Sigmoid colon (tissue), 7 donors: ENCODE measurements around the gene ENPP7. TPM values are rescaled to one million over a fixed set of nuclear protein-coding genes. Genes with fewer than 3 reads are reported as not detected.

Experiments
- DNase-seq: peaks from one replicate; pipeline ENCODE4 v3.0.0-alpha.2; 2019
- H3K27ac ChIP-seq, 4 donors: fragments of 200-600 bp; sonication (generic); one replicate each; pipeline ENCODE4 v1.5.1; 2016 to 2019; ENCODE audit warnings: mild to moderate bottlenecking in 1 of 4
- H3K27me3 ChIP-seq, 3 donors: fragments of 200-600 bp; sonication (generic); one replicate each; pipeline ENCODE4 v1.5.1; 2019; ENCODE audit warnings: mild to moderate bottlenecking in 1 of 3
- H3K36me3 ChIP-seq, 4 donors: fragments of 200-600 bp; sonication (generic); one replicate each; pipeline ENCODE4 v1.5.1; 2016 to 2019
- H3K4me1 ChIP-seq, 4 donors: fragments of 200-600 bp; sonication (generic); one replicate each; pipeline ENCODE4 v1.5.1; 2017 to 2019
- H3K4me3 ChIP-seq, 4 donors: fragments of 200-600 bp; sonication (generic); one replicate each; pipeline ENCODE4 v1.5.1; 2017 to 2019; ENCODE audit warnings: mild to moderate bottlenecking in 2 of 4, moderate library complexity in 1 of 4
- H3K9me3 ChIP-seq, 4 donors: fragments of 200-600 bp in 3 of 4; sonication (generic) in 3 of 4; one replicate each; pipeline versions ENCODE4 v1.5.1 to v1.6.1; 2013 to 2019
- EP300 ChIP-seq, 4 donors: sonication (generic); formaldehyde crosslinking; IDR thresholded peaks; one replicate each; pipeline ENCODE4 v1.6.1; 2017; ENCODE audit warnings: antibody characterized with exemption in 4 of 4
- POLR2A ChIP-seq, 2 donors: fragments of 450-650 bp; IDR thresholded peaks; one replicate each; pipeline ENCODE4 v1.6.1; 2016; ENCODE audit warnings: antibody characterized with exemption in 2 of 2, mild to moderate bottlenecking in 2 of 2, moderate library complexity in 2 of 2
- POLR2AphosphoS5 ChIP-seq, 4 donors: sonication (generic); formaldehyde crosslinking; IDR thresholded peaks; one replicate each; pipeline ENCODE4 v1.6.1; 2017; ENCODE audit warnings: antibody characterized with exemption in 4 of 4
- WGBS, 2 donors: extraction: QIAGEN DNeasy Blood & Tissue Kit; methylation state at CpG; one replicate each; pipeline ENCODE4 v1.1.7; 2013; 5-methylcytosine and 5-hydroxymethylcytosine counted together
- intact Hi-C: fragments of 100-400 bp; cut with DNase I; formaldehyde crosslinking; loops from one replicate; pipeline ENCODE4 v1.15.1; 2023
- polyA plus RNA-seq, 3 donors: library from polyadenylated mRNA; stranded (reverse); fragments of 200-250 nt; gene quantifications; one replicate each; pipeline ENCODE4 v1.2.3, GENCODE V29; 2013
- small RNA-seq, 3 donors: library from RNA; depleted of rRNA; stranded (forward); fragments of <200 nt; gene quantifications; one replicate each; pipeline ENCODE3, GENCODE V24; 2016
- total RNA-seq, 4 donors: library from RNA; depleted of rRNA; stranded (reverse); fragments of >200 nt; gene quantifications; one replicate each; pipeline ENCODE4 v1.1.0, GENCODE V29; 2016
- TF ChIP-seq, protein P1 (sequence below), 4 experiments: fragments of 450-650 bp in 3 of 4; fragments of 200-600 bp in 1 of 4; IDR thresholded peaks; one replicate each; pipeline ENCODE4 v1.5.1; 2016 to 2019; ENCODE audit warnings: antibody characterized with exemption in 4 of 4, mild to moderate bottlenecking in 3 of 4, moderate library complexity in 2 of 4
- donor health status: healthy with polysubstance abuse.
- donor health status: Bipolar disorder and iron deficiency.
- donor health status: healthy.

Gene ENPP7
- total and polyA plus RNA-seq, 7 donors = not detected

DNA sequence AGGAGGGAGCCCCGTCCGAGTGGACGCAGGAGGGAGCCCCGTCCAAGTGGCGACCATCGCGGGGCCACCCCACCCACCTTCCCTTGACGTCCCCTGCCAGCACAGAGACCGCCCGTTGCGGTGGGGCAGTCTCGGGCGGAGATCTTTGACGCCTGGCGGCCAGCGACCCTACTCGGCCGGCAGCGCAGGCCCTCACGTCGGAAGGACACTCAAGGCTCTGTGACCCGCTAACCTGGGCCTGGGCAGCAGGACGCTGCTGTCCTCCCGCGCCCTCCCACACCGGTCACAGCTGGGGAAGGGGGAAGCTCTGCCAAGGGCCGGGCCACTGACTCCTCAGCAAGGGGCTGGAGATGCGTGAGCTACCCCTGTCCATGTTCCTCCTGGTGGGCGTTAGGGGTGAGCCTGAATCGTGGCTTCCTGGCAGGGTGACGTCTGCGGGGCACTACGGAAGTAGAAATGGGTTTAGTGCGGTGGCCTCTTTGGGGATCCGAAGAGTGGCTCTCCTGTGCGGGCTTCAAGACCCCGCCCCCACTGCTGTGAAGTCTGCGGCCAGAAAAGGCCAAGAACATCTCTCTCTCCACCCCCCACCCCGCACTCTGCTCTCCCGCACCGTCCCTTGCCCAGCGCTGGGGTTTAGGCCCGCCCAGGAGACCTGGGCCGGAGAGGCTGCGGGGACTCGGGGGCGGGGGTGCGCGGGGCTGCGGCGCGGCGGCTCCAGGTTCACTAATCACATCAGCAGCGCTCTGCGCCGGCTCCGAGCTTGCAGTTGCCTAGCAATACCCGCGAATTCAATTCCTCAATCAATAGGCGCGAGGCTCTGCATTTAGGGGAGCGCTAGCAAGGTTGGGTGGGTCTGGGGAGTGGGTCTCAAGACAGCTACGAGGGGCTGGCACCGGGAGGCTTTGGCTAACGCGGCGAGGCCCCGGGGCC, 60.3 kb downstream of the ENPP7 start:
- no peaks in the 10 kb centered on the region for H3K9me3 ChIP-seq

DNA sequence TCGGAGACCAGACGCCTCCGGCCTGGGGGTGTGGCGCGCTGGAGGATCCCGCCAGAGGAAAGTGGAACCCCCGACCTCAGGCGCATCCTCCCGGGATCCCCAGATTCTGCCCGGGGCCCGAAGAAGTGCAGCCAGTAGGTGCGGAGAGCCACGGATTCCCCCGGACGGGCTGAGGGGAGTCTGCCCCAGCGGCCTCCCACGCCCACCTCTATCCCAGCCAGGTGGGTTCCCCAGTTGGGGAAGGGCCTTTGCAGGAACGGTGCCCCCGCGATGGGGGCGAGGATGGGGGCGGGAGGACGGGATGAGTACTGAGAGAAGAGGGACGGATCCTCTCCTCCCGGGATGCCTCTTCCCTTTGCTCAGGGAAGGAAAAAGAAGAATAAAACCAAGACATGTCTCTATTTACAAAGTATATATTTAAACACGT, 61.0 kb downstream of the ENPP7 start:
- H3K4me3 ChIP-seq = no peak overlapping the region
- intact Hi-C loops = loop anchor here (2.0 to 5.0 kb wide), 2 partner anchors 13 to 126 kb away; partner anchors contain the start of gene CBX2
- TF ChIP-seq, protein P1, sequence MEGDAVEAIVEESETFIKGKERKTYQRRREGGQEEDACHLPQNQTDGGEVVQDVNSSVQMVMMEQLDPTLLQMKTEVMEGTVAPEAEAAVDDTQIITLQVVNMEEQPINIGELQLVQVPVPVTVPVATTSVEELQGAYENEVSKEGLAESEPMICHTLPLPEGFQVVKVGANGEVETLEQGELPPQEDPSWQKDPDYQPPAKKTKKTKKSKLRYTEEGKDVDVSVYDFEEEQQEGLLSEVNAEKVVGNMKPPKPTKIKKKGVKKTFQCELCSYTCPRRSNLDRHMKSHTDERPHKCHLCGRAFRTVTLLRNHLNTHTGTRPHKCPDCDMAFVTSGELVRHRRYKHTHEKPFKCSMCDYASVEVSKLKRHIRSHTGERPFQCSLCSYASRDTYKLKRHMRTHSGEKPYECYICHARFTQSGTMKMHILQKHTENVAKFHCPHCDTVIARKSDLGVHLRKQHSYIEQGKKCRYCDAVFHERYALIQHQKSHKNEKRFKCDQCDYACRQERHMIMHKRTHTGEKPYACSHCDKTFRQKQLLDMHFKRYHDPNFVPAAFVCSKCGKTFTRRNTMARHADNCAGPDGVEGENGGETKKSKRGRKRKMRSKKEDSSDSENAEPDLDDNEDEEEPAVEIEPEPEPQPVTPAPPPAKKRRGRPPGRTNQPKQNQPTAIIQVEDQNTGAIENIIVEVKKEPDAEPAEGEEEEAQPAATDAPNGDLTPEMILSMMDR (IDR thresholded peaks at IDR 0.05) = no peak
- TF ChIP-seq POLR2A (IDR thresholded peaks at IDR 0.05) (no peak), POLR2AphosphoS5 (IDR thresholded peaks at IDR 0.05) (no peak), EP300 (IDR thresholded peaks at IDR 0.05) (no peak)

More for the DNA sequence above, 60.3 kb downstream of the ENPP7 start:
- Histone ChIP-seq H3K27ac (no peak overlapping the region), H3K4me1 (peaks cover 0 to 58% (median 38%) of the 10 kb centered on the region in 4 donors), H3K36me3 (no peaks in the 10 kb centered on the region), H3K27me3 (peaks cover 54 to 91% (median 89%) of the 10 kb centered on the region in 3 donors), H3K4me3 (no peak overlapping the region)
- WGBS, 2 donors = 7 to 9% methylated on average over 68 of the region's 68 CpGs
- no peak for DNase-seq
- TF ChIP-seq, protein P1 (IDR thresholded peaks at IDR 0.05) = no peak
- TF ChIP-seq POLR2AphosphoS5 (IDR thresholded peaks at IDR 0.05) (no peak), POLR2A (IDR thresholded peaks at IDR 0.05) (no peak), EP300 (IDR thresholded peaks at IDR 0.05) (no peak)
- intact Hi-C loops = loop anchor here (5.0 kb wide), 1 partner anchor 126 kb away; no protein-coding TSS in a partner anchor

More for the DNA sequence above, 61.0 kb downstream of the ENPP7 start:
- Histone ChIP-seq H3K36me3 (no peaks in the 10 kb centered on the region), H3K9me3 (no peaks in the 10 kb centered on the region), H3K27ac (no peak overlapping the region), H3K27me3 (peaks cover 54 to 85% (median 82%) of the 10 kb centered on the region in 3 donors), H3K4me1 (peaks cover 0 to 65% (median 44%) of the 10 kb centered on the region in 4 donors)
- WGBS, 2 donors = 4 to 8% methylated on average over 26 of the region's 26 CpGs
- DNase-seq = no peak

Small RNAs within 50 kb of the gene (small RNA-seq; reads per million reads assigned to genes)
- 0 reads per million in 3 donors for gene MIR4739

Other genes starting within 250 kb of the ENPP7 start
- 10 to 100 TPM; 30.1 to 82.9 (median 49.5) TPM for gene RBFOX3, start 119.9 kb upstream of the ENPP7 start, total RNA-seq
- gene RBFOX3, start 119.9 kb upstream of the ENPP7 start, polyA plus RNA-seq = 1 to 10 TPM in 2 of 3 donors, not detected in 1; 1.2 to 2.4 TPM
- gene CBX2, start 47.2 kb downstream of the ENPP7 start, total RNA-seq = under 1 TPM in 3 of 4 donors, not detected in 1; 0.33 to 0.95 (median 0.36) TPM
- gene CBX2, start 47.2 kb downstream of the ENPP7 start, polyA plus RNA-seq = 1 to 10 TPM in 1 of 3 donors, under 1 TPM in 2; under 0.01 to 2.0 (median 0.23) TPM
- 1 to 10 TPM in 2 of 4 donors, under 1 TPM in 2; 0.28 to 1.8 (median 1.2) TPM for gene CBX8, start 66.1 kb downstream of the ENPP7 start, total RNA-seq
- 1 to 10 TPM; 2.4 to 5.6 (median 4.9) TPM for gene CBX8, start 66.1 kb downstream of the ENPP7 start, polyA plus RNA-seq
- 1 to 10 TPM; 6.1 to 9.8 (median 7.5) TPM for gene CBX4, start 108.5 kb downstream of the ENPP7 start, total RNA-seq
- gene CBX4, start 108.5 kb downstream of the ENPP7 start, polyA plus RNA-seq = 10 to 100 TPM in 1 of 3 donors, 1 to 10 TPM in 2; 3.5 to 14.2 (median 8.4) TPM